Measurements from ENCODE around the gene VARS1.

DNA sequence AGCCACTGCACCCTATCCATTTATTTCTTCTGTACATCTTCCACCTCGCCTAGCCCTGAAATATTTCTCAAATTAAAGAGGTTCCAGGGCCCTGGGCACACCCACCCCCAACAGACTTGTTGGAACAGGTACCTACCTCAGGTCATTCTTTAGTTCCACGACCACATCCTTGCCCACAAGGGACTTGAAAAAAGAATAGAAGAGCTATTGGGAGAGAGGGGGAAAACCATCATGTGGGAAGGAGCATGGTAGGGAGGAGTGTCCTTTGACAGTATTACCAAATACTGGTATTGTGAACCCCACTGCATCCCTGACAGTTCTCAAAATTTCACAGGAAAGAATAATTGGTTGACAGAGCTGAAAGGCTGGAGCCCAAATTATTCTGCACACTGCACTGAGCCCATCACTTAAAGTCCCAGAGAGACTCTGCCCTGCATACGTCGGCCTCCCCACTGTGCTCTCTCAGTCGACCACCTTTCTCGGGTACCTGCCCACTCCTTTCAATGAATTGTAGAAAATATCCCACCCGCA lies 10.5 kb upstream of the VARS1 start:
- TF ChIP-seq, protein P1, sequence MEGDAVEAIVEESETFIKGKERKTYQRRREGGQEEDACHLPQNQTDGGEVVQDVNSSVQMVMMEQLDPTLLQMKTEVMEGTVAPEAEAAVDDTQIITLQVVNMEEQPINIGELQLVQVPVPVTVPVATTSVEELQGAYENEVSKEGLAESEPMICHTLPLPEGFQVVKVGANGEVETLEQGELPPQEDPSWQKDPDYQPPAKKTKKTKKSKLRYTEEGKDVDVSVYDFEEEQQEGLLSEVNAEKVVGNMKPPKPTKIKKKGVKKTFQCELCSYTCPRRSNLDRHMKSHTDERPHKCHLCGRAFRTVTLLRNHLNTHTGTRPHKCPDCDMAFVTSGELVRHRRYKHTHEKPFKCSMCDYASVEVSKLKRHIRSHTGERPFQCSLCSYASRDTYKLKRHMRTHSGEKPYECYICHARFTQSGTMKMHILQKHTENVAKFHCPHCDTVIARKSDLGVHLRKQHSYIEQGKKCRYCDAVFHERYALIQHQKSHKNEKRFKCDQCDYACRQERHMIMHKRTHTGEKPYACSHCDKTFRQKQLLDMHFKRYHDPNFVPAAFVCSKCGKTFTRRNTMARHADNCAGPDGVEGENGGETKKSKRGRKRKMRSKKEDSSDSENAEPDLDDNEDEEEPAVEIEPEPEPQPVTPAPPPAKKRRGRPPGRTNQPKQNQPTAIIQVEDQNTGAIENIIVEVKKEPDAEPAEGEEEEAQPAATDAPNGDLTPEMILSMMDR (IDR thresholded peaks at IDR 0.05; ENCODE audit: low read length), result no peak
- TF ChIP-seq EZH2phosphoT487 (IDR thresholded peaks at IDR 0.05; ENCODE audit: low read length), result no peak

Measured in MM.1S (cell line).